Posterior vena cava (tissue), 2 donors: ENCODE measurements around the gene MFAP4. TPM values are rescaled to one million over a fixed set of nuclear protein-coding genes. Genes with fewer than 3 reads are reported as not detected.
A peak's percentile ranks its signal among the peaks of the same experiment; 100 is the strongest.

Source experiments
- DNase-seq: peaks from one replicate; pipeline ENCODE4 v3.0.0-alpha.2; 2020; ENCODE audit warnings: low spot score
- intact Hi-C, 2 donors: fragments of 100-400 bp; cut with DNase I; formaldehyde crosslinking; loops; one replicate each; pipeline versions ENCODE4 v1.14.1 to v1.14.2; 2022 to 2023
- total RNA-seq, 2 donors: library from RNA; stranded (reverse); fragmentation: NEBNext Ultra II Directional; extraction: Animal tissue kit (Norgen Biotek cat#: 25700); gene quantifications; one replicate each; pipeline ENCODE4 v1.2.1, GENCODE V29; 2021
- donor health status: DM: yes; HTN: yes; CAD: no.
- donor health status: DM: yes; HTN: yes; CAD: no.

Gene MFAP4
- total RNA-seq, 2 donors from 2014 or later: 231 to 371 TPM

DNA sequence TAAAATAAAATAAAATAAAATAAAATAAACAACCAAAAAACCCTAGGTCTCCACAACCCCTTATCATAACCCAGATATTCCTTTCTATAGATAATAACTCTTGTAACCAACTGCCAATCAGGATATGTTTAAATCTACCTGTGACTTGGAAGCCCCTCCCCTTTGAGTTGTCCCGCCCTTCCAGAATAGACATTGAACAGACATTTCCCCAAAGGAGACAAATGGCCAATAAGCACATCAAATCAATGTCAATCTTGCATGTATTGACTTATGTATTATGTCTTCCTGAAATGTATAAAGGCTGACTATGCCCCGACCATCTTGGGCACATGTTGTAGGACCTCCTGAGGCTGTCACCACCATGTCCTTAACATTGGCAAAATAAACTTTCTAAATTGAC lies 10.2 kb downstream of the MFAP4 start:
- intact Hi-C loops: no loop called here
- DNase-seq: no peak

DNA sequence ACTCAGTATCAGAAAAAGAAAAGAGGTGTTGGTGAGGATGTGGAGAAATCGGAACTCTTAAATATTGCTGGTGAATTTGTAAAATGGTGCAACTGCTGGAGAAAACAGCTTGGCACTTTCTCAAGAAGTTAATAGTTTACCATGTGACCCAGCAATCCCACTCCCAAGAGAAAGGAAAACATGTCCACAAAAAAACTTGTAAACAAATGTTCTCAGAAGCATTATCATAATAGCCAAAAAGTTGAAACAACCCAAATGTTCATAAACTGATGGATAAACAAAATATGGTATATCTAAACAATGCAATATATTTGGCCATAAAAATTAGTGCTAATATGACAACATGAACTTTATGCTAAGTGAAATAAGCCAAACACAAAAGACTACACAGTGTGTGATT lies 11.3 kb downstream of the MFAP4 start:
- intact Hi-C loops: no loop called here
- no peak for DNase-seq

DNA sequence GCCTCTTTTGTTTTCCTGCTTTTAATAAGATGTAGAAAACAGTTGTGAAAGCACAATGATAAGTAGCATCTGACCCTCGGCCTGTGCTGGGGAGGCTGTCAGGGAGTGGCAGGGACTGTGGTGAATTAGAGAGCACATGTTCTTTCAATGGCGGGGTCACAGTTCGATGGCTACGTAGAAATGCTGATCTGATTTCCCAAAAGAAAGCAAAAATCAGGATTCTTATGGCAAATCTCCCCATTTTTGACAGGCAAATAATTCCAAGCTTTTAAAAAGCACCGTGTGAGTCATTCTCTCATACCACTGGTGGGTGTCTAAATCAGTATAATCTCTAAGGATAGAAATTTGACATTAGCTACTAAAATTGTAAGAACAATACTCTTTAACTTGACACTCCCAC lies 12.9 kb downstream of the MFAP4 start:
- no peak for DNase-seq
- intact Hi-C loops: no loop called here

DNA sequence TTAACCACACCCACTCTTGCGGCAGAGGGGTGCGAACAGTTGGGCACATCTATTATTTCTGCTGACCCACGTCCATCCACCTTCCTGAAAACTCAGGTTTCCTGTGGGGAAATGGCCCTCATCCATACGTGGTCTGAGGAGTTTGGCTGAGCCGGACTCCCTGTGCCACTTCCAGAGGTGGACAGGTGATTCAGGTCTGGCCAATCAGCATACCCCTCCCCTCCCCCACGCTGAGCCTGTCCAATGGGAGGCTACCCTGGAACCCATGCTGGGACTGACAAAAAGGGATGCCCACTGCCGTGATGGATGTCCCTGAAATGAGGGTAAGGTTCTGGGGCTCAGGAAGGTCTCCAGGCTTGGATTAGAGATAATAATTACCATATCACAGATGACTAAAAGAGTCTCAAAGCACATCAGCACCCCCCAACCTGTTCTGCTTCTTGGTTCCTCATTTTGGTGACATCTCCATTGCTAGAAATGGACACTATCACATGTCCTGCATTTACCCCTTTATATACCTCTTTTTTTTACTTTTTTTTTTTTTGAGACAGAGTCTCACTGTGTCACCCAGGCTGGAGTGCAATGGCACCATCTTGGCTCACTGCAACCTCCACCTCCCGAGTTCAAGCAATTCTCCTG lies 14.0 kb downstream of the MFAP4 start:
- intact Hi-C loops: no loop called here
- no peak for DNase-seq

DNA sequence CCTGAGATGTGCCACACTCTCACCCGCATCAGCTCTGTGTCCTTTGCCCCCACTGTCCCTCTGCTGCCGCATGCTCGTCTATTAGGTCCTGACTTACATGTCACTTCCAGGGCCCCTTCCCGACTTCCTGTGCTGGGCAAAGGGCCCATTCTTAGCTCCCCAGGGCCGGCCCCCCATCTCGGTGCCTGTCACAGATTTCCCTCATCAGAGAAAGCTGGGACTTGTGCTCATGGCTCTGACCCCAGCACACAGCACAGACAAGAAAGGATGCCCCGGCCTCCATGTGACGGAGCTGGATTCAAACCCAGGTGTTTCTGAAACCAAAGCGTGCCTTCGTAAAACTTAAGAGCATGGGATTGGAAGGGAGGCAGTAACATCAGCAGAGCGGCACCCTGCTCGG lies 14.6 kb downstream of the MFAP4 start:
- DNase-seq: no peak
- intact Hi-C loops: no loop called here

DNA sequence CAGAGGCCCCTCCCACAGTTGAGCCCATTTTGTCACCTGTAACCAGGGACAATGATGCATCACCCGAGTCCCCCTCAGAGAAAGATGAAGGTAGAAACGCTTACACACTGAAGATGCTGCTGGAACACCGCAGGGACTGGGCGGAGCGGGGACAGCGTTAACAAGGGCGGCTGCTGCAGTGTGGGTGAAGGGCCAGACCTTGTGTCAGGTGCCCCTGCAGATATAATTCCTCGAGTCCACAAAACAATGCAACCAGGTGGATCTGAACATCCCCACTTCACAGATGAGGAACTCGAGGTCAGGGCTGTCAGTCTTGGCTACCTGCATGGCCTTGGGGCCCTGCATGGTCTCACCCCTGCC lies 15.0 kb downstream of the MFAP4 start:
- intact Hi-C loops: no loop called here
- no peak for DNase-seq

DNA sequence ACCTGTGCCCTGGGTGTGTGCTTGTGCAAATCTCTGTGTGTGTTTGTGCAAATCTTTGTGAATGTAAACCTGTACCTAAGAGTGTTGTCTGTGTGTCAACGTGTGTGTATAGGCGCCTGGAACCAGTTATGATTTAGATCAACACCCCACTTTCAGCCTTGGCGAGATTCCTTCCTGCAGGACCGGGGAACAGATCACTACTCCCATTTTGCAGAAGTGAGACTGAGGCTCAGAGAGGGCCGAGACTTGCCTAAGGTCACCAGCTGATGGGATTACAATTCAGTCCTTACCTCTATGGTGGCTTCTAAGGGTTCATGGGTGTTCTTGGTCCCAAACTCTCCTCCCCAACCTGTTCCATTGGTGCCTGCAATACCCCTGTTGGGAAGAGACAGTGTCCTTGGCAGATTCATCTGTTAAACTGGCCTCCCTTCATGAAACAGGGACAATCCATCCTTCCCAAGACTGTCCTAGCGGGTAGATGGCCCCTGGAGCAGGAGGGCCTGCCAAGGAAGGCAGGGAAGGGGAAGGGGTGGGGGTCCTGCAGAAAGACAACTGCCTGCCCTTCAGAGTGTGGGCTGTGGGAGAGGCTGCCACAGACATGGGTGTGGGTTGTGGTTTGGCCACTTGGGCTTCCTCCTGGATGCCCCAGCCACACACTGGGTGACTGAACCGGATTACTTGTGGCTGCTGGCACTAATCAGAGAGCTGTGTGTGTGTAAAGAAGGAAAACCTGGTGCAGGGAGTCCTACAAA lies 15.6 kb downstream of the MFAP4 start:
- DNase-seq: no peak
- intact Hi-C loops: no loop called here

DNA sequence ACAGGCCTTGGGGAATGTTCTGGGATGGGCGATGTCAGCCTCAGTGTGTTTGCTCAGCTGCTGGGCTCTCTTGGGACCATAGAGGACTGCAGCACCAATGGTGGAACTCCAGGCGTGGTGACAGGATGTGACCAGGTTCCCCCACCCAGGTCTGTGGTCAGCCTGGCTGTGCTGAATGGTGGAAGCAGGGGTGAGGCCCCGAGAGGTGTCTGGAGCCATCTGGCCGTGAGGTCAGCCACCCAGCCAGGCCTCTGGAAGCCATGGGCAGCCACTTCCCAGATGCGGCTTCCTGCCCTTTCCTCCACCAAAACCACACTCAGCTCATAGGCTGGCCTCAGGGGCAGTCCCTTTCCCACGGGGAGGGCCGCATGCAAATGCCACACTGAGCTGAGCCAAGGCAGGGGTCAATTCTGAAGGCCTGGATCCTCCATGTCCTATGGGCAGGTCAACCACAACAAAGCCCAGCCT lies 16.5 kb downstream of the MFAP4 start:
- DNase-seq: no peak
- intact Hi-C loops: no loop called here

DNA sequence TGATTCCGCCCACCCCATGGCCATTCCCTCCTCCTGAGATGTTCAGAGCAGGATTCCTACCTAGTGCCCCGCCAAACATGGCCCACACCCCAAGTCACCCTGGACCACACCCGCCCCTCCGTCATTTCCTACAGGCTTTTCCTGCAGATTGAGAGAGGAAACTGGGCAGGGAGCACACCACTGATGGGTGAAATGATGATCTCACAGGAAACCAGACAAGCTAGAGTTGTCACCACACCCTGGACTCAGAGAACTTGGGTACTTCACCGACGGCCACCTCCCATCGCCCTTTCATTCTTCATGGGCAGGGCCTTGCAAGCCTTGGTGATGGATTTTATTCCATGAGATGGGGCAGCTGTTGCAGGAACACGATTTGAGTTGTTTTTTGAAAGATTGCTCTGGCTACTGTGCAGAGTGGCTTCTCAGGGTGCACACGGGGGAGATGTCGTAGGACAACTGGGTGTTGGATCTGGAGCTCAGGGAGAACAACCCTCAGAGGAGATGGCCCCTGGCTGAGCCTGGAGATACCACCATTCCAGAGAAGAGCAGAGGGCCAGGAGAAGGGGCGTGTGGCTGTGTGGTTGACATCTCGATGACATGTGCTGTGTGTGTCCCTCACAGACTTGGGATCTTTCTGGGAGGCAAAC lies 17.0 kb downstream of the MFAP4 start:
- DNase-seq: no peak
- intact Hi-C loops: loop anchor here in 1 of 2 donors (10.0 kb wide), 1 partner anchor 395 kb away; no protein-coding TSS in a partner anchor

DNA sequence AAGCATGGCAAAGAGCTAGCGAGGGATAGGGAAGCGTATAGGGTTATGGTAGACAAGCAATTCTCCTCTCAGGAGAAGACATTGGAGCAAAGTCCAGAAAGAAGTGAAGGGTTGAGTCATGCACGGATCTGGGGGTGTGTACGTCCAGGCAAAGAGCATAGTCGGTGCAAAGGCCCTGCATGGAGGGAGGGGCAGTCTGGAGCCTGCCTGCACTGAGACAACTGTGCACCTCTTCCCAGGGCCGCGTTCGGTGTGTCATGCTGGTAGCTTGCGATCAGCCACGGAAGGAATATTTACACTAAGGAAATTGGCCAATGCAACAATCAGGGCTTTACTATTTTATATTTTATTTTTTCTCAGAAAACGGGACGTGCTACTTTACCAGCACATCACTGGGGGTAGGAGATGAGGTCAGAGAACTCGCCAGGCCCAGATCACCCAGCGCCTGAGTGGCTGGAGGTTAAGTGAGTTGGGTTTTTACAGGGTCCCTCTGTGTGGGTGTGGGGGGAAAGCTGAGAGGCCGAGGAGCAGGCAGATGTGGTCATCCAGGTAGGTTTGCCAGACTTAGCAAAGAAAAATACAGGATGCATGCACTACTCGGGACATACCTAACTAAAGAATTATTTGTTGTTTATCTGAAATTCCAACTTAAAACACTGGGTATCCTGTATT lies 17.7 kb downstream of the MFAP4 start:
- intact Hi-C loops: loop anchor here in 1 of 2 donors (10.0 kb wide), 1 partner anchor 396 kb away; no protein-coding TSS in a partner anchor
- no peak for DNase-seq

DNA sequence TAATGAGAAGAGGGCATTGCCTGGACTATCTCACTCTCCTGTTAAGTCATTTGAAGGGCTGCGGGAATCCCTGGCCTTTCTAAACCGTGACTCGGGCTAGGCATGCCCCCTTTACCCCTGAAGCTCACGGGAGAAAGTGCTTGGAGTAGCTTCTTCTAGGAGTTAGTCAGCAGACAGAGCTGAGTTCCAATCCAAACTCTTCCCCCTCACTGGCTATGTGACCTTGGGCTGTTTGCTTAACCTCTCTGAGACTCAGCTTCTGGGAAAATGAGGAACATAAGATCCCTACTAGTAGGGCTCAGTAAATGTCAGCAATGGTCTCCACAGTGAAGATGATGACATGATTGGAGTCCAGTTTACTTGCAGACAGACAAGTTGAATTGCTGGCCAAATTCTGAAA lies 18.8 kb downstream of the MFAP4 start:
- intact Hi-C loops: loop anchor here in 1 of 2 donors (10.0 kb wide), 1 partner anchor 397 kb away; no protein-coding TSS in a partner anchor
- DNase-seq: peak; percentile 56

DNA sequence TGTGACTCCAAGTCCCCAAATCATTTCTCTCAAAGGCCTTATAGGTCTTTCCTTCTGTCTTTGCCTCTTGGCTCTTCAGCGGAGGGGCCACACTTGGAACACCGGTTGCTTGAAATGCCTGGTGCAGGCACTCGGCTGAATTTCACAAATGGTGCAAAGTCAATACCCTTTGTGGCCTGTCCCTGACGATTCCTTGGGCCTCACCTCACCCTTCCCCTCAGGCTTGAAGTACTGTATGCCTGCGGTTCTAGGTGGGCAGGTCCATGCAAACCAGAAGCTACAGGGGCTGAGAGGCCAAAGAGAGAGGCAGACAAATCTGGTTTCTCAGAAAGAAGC lies 20.4 kb downstream of the MFAP4 start:
- intact Hi-C loops: loop anchor here in 1 of 2 donors (10.0 kb wide), 1 partner anchor 398 kb away; no protein-coding TSS in a partner anchor
- no peak for DNase-seq

DNA sequence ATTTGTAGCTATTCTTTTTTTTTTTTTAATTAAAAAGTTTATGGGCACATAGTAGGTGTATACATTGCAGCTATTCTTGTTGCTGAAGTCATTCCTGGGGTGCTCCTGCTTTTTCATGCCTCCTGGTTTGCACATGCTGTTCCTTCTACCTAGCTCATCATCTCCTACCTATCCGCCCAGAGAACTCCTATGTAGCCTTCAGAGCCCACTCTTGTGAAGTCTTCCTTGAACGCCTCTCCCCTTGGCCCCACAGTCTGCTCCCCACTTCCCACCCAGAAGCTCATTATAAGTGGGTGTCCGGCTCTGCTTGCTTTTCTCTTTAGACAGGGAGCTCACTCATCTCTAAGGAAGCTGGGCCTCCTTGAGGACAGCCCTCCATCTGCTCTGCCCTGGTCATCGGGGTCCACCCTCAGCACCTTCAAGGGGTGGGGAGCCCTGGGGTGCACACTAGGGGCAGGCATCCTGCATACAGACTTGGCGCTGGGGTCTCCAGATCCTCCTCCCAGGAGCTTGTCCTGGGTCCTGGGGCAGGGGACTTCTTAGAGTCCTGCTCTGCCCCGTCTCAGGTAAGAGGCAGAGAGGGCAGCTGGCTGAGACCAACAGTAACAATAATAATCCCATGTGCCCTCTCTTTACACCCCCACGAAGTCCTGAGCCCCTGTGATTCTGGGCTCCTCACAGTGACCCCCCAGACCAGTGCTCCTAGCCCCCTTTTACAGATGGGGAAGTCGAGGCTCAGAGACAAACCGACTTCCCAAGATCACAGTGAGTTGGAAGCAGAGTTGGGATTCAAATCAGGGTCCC lies 21.0 kb downstream of the MFAP4 start:
- intact Hi-C loops: loop anchor here in 1 of 2 donors (10.0 kb wide), 1 partner anchor 399 kb away; no protein-coding TSS in a partner anchor
- no peak for DNase-seq

DNA sequence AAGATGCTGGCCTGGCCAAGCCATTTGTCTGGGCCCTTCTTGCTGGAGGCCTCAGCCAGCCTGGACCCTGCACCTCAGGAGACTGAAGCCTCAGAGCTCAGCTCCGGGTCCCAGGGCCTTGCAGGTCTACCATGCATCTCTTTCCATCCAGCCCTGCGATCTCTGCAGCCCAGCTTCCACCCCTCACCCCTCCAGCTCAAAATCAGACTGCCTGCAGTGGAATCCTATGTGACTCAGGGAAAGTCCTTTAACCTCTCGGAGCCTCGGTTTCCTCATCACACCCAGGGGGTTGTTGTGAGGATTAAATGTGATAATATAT lies 21.5 kb downstream of the MFAP4 start:
- no peak for DNase-seq

DNA sequence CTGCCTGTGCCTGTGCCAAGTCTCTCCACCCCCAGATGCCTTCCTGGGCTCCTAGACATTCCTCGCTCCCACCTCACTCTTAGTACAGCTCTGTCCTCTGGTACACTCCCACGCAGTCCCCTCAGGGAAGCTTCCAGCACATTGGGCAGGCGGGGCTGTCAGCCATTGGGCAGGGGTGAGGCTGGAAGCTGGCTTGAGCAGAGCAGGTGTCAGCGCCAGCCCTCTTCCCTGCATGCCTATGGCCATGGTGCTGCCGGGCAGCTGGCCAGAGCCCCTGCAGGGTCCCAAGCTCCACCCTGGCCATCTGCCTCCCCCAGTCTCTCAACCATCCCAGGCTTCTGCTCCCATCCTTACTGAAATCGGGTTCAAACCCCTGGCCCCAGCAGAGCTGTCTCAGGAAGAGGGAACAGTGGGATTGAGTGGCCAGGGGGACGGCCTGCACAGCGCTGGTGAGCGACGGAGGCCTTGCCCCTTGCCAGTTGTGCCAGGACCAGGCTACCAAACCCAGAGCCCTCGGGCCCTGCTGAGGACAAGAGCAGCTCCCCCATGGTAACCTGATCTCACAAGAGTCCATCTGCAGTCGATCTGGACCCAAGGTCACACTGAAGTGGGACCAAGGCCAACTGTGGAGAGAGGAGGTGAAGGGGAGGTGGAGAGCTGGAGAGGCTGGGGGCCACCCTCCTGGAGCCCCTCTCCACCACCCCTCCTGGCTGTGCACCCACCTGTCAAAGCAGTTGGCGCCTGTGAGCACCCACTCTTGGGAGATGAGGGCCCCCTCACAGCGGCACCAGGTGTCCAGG lies 22.1 kb downstream of the MFAP4 start:
- peak; percentile 67 for DNase-seq
- intact Hi-C loops: loop anchor here (5.0 to 10.0 kb wide), 3 partner anchors 87 to 400 kb away; no protein-coding TSS in a partner anchor

More for the DNA sequence above, 21.5 kb downstream of the MFAP4 start:
- intact Hi-C loops: loop anchor here in 1 of 2 donors (10.0 kb wide), 1 partner anchor 399 kb away; no protein-coding TSS in a partner anchor

DNA sequence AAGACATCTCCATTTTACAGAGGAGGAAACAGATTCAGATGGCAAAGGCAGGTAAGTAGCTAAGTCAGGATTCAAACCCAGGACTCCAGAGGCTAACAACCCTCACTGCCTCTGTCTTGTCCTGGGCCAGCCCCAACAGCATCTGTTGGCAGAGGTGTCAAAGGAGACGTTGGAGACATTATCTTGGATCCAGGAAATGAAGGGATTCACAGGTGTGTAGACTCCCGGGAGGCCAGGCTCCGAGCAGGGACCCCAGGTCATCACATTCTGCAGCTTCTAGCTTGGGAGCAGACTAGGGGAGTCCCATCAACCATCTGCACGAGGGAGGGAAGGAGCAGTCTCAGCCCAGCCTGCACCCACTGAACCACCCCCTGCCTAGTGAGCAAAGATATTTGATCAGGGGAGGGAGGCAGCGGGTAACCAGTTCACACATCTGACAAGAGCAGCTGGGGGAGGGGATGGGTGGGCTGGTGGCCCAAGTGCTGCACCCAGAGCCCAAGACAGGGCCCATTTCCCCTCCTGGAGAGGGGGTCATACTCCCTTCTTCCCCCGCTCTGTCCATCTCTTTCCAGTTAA lies 23.4 kb downstream of the MFAP4 start:
- intact Hi-C loops: loop anchor here (2.0 to 10.0 kb wide), 4 partner anchors 85 to 401 kb away; no protein-coding TSS in a partner anchor
- peak; percentile 17 for DNase-seq

DNA sequence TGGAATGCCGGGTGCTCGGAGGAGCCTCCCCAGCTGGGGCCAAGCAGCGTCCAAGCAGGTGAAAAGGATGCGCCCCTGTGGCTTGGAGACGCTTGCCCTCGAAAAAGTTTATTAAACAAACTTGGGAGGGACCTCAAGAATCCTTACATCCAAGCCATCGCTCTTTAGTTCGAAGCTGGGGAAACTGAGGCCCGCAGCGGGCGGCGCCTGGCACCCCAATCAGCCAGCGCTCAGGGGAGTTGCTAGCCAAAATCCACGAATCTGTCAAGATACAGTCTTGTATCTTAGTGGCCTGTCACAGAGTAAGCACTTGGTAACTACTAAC lies 23.9 kb downstream of the MFAP4 start:
- no peak for DNase-seq
- intact Hi-C loops: loop anchor here (2.0 to 10.0 kb wide), 4 partner anchors 86 to 402 kb away; no protein-coding TSS in a partner anchor
